GM23338 (cell line): Measurements from ENCODE around the gene TBC1D10B. TPM values are rescaled to one million over a fixed set of nuclear protein-coding genes. Genes with fewer than 3 reads are reported as not detected.

Source experiments
- ATAC-seq: fragments of 200-7000 bp; cut with Tn5 transposase; 3 replicates; pipeline ENCODE4 v1.9.1; 2020
- DNase-seq: peaks from one replicate; pipeline ENCODE4 v3.0.0-alpha.2; 2015; ENCODE audit warnings: low spot score
- H2AFZ ChIP-seq: fragments of 200-600 bp; sonication (generic); 2 replicates; pipeline ENCODE4 v1.8.0; 2016; ENCODE audit warnings: antibody characterized with exemption, mild to moderate bottlenecking, moderate library complexity
- H3F3A ChIP-seq: fragments of 200-600 bp; sonication (generic); replicated peaks from 2 replicates; pipeline ENCODE4 v1.8.0; 2017; ENCODE audit warnings: antibody characterized with exemption, mixed run types, low read depth
- H3K27ac ChIP-seq: fragments of 200-600 bp; sonication (generic); 2 replicates; pipeline ENCODE4 v1.6.1; 2016; ENCODE audit warnings: low read depth
- H3K27me3 ChIP-seq: fragments of 200-600 bp; sonication (generic); 2 replicates; pipeline ENCODE4 v1.8.0; 2016; ENCODE audit warnings: mild to moderate bottlenecking, mixed run types, moderate library complexity; ENCODE audit not compliant: insufficient read depth
- H3K36me3 ChIP-seq: fragments of 200-600 bp; sonication (generic); 2 replicates; pipeline ENCODE4 v1.8.0; 2016; ENCODE audit warnings: mild to moderate bottlenecking; ENCODE audit not compliant: insufficient read depth
- H3K4me1 ChIP-seq: fragments of 200-600 bp; sonication (generic); 2 replicates; pipeline ENCODE4 v1.8.0; 2016; ENCODE audit warnings: mild to moderate bottlenecking, moderate library complexity; ENCODE audit not compliant: insufficient read depth
- H3K4me2 ChIP-seq: fragments of 200-600 bp; sonication (generic); 2 replicates; pipeline ENCODE4 v1.7.1; 2017; ENCODE audit warnings: mixed run types
- H3K4me3 ChIP-seq: fragments of 200-600 bp; sonication (generic); 2 replicates; pipeline ENCODE4 v1.6.1; 2016; ENCODE audit warnings: mixed run types
- H3K79me2 ChIP-seq: fragments of 200-600 bp; sonication (generic); replicated peaks from 2 replicates; pipeline ENCODE4 v1.8.0; 2017; ENCODE audit warnings: mild to moderate bottlenecking; ENCODE audit not compliant: insufficient read depth
- H3K9me2 ChIP-seq: fragments of 200-600 bp; sonication (generic); 2 replicates; pipeline ENCODE4 v1.8.0; 2017; ENCODE audit not compliant: insufficient read depth
- H4K20me1 ChIP-seq: fragments of 200-600 bp; sonication (generic); replicated peaks from 2 replicates; pipeline ENCODE4 v1.8.0; 2017; ENCODE audit warnings: mild to moderate bottlenecking; ENCODE audit not compliant: insufficient read depth
- H3K27ac Mint-ChIP-seq: 2 replicates; pipeline ENCODE4 v1.8.0; 2020; ENCODE audit warnings: inconsistent platforms, mild to moderate bottlenecking, moderate library complexity, mixed read lengths
- H3K27me3 Mint-ChIP-seq: 3 replicates; pipeline ENCODE4 v1.8.0; 2022; ENCODE audit warnings: low read depth, mild to moderate bottlenecking, moderate library complexity, mixed read lengths, inconsistent platforms; ENCODE audit not compliant: insufficient read depth, poor library complexity
- H3K36me3 Mint-ChIP-seq: 3 replicates; pipeline ENCODE4 v1.8.0; 2021; ENCODE audit warnings: low read depth, mild to moderate bottlenecking, inconsistent platforms, moderate library complexity, mixed read lengths
- H3K4me1 Mint-ChIP-seq: 3 replicates; pipeline ENCODE4 v1.8.0; 2020; ENCODE audit warnings: mild to moderate bottlenecking, inconsistent platforms, mixed read lengths
- H3K4me3 Mint-ChIP-seq: 3 replicates; pipeline ENCODE4 v1.8.0; 2021; ENCODE audit warnings: moderate library complexity, mild to moderate bottlenecking, inconsistent platforms, mixed read lengths
- H3K9me3 Mint-ChIP-seq: 3 replicates; pipeline ENCODE4 v1.8.0; 2020; ENCODE audit warnings: moderate library complexity, mild to moderate bottlenecking, inconsistent platforms, mixed read lengths
- CREB1 ChIP-seq: fragments of 250-450 bp; sonication (Bioruptor Pico); IDR thresholded peaks from 2 replicates; pipeline ENCODE4 v1.5.0; 2020; ENCODE audit warnings: low read depth, mild to moderate bottlenecking, moderate library complexity
- CTCF ChIP-seq, 2 experiments: fragments of 200-600 bp in 1 of 2; sonication (generic) in 1 of 2; conservative IDR thresholded peaks; 2 replicates each; pipeline versions ENCODE4 v1.5.1 to v1.6.1; 2016 to 2017; ENCODE audit warnings: antibody characterized with exemption in 2 of 2, low read depth in 2 of 2, mild to moderate bottlenecking in 2 of 2, moderate library complexity in 1 of 2
- ETS1 ChIP-seq: IDR thresholded peaks from 2 replicates; pipeline ENCODE4 v1.6.1; 2016; ENCODE audit warnings: antibody characterized with exemption
- EZH2 ChIP-seq: fragments of 200-600 bp; sonication (generic); IDR thresholded peaks from one replicate; pipeline ENCODE4 v1.8.0; 2017; ENCODE audit warnings: antibody characterized with exemption, mild to moderate bottlenecking, low read depth; ENCODE audit not compliant: unreplicated experiment
- EZH2phosphoT487 ChIP-seq: fragments of 200-600 bp; sonication (generic); IDR thresholded peaks from one replicate; pipeline ENCODE4 v1.8.1; 2018; ENCODE audit warnings: antibody characterized with exemption; ENCODE audit not compliant: unreplicated experiment
- JUNB ChIP-seq: IDR thresholded peaks from one replicate; pipeline ENCODE4 v1.6.1; 2016; ENCODE audit warnings: antibody characterized with exemption; ENCODE audit not compliant: unreplicated experiment
- NANOG ChIP-seq: IDR thresholded peaks from 2 replicates; pipeline ENCODE4 v1.6.1; 2016; ENCODE audit warnings: antibody characterized with exemption, borderline replicate concordance
- POLR2AphosphoS5 ChIP-seq: IDR thresholded peaks from 2 replicates; pipeline ENCODE4 v1.6.1; 2016; ENCODE audit warnings: antibody characterized with exemption, low read depth
- REST ChIP-seq: IDR thresholded peaks from one replicate; pipeline ENCODE4 v1.6.1; 2018; ENCODE audit warnings: antibody characterized with exemption; ENCODE audit not compliant: unreplicated experiment
- STAT1 ChIP-seq: IDR thresholded peaks from one replicate; pipeline ENCODE4 v1.6.1; 2016; ENCODE audit warnings: antibody characterized with exemption; ENCODE audit not compliant: unreplicated experiment
- ZNF114 ChIP-seq: fragments of 250-450 bp; sonication (Bioruptor Pico); IDR thresholded peaks from 2 replicates; pipeline ENCODE4 v1.5.0; 2020; ENCODE audit warnings: mild to moderate bottlenecking, moderate library complexity
- ZNF331 ChIP-seq: fragments of 250-450 bp; sonication (Bioruptor Pico); IDR thresholded peaks from 2 replicates; pipeline ENCODE4 v1.5.0; 2020; ENCODE audit warnings: low read depth, mild to moderate bottlenecking, moderate library complexity
- polyA plus RNA-seq: library from polyadenylated mRNA; unstranded; fragments of >200 nt; fragmentation: Nextera tagmentation; extraction: Ambion mirVana; gene quantifications from 2 replicates; pipeline ENCODE4 v1.2.1, GENCODE V29; 2016
- total RNA-seq: library from RNA; depleted of rRNA; stranded (reverse); fragments of >200 nt; shearing (Covaris generic); gene quantifications from 2 replicates; pipeline ENCODE4 v1.2.3, GENCODE V29; 2014
- TF ChIP-seq, protein P1 (sequence below): fragments of 250-450 bp; sonication (Bioruptor Pico); IDR thresholded peaks from 2 replicates; pipeline ENCODE4 v1.5.0; 2020; ENCODE audit warnings: mild to moderate bottlenecking, moderate library complexity

Gene TBC1D10B
- total and polyA plus RNA-seq, 2 experiments from 2014 or later: 13.3 to 30.8 TPM

DNA sequence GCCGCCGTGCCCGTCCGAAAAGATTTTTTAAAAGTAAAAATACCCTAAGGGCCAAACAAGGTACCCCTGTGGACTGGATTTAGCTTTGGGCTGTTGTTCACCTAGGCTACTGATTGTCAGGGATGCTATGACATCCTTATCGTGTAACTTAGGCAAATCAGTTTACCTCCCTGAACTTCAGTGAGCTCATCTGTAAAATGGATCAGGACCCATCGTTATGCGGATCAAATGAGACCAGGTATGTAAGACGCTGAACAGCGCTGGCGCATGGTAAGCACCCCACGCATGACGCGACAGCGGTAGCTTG is 36.5 kb upstream of the TBC1D10B start:
- H4K20me1 ChIP-seq: peaks cover 7% of the 10 kb centered on the region; the same call in 1 of the 2 replicates
- DNase-seq (no peak), ATAC-seq (no peak)
- Mint-ChIP-seq H3K4me1 (peaks cover 16% of the 10 kb centered on the region), H3K9me3 (no peaks in the 10 kb centered on the region), H3K27me3 (peaks cover 14% of the 10 kb centered on the region), H3K4me3 (peak overlapping the region; percentile 91), H3K27ac (peak overlapping the region; percentile 94), H3K36me3 (peaks cover 21% of the 10 kb centered on the region)
- no peaks in the 10 kb centered on the region for H3K9me2 ChIP-seq
- no peaks in the 10 kb centered on the region for H3K27me3 ChIP-seq
- H3K4me1 ChIP-seq: peaks cover 8% of the 10 kb centered on the region
- peak overlapping the region; percentile 93 for H3K27ac ChIP-seq
- peak overlapping the region; percentile 99 for H2AFZ ChIP-seq
- no peak for TF ChIP-seq ZNF331 (CRISPR knock-in tag)
- no peak for TF ChIP-seq EZH2phosphoT487
- TF ChIP-seq NANOG: no peak
- TF ChIP-seq ETS1: no peak
- TF ChIP-seq JUNB: no peak
- no peak for TF ChIP-seq REST
- TF ChIP-seq, protein P1, sequence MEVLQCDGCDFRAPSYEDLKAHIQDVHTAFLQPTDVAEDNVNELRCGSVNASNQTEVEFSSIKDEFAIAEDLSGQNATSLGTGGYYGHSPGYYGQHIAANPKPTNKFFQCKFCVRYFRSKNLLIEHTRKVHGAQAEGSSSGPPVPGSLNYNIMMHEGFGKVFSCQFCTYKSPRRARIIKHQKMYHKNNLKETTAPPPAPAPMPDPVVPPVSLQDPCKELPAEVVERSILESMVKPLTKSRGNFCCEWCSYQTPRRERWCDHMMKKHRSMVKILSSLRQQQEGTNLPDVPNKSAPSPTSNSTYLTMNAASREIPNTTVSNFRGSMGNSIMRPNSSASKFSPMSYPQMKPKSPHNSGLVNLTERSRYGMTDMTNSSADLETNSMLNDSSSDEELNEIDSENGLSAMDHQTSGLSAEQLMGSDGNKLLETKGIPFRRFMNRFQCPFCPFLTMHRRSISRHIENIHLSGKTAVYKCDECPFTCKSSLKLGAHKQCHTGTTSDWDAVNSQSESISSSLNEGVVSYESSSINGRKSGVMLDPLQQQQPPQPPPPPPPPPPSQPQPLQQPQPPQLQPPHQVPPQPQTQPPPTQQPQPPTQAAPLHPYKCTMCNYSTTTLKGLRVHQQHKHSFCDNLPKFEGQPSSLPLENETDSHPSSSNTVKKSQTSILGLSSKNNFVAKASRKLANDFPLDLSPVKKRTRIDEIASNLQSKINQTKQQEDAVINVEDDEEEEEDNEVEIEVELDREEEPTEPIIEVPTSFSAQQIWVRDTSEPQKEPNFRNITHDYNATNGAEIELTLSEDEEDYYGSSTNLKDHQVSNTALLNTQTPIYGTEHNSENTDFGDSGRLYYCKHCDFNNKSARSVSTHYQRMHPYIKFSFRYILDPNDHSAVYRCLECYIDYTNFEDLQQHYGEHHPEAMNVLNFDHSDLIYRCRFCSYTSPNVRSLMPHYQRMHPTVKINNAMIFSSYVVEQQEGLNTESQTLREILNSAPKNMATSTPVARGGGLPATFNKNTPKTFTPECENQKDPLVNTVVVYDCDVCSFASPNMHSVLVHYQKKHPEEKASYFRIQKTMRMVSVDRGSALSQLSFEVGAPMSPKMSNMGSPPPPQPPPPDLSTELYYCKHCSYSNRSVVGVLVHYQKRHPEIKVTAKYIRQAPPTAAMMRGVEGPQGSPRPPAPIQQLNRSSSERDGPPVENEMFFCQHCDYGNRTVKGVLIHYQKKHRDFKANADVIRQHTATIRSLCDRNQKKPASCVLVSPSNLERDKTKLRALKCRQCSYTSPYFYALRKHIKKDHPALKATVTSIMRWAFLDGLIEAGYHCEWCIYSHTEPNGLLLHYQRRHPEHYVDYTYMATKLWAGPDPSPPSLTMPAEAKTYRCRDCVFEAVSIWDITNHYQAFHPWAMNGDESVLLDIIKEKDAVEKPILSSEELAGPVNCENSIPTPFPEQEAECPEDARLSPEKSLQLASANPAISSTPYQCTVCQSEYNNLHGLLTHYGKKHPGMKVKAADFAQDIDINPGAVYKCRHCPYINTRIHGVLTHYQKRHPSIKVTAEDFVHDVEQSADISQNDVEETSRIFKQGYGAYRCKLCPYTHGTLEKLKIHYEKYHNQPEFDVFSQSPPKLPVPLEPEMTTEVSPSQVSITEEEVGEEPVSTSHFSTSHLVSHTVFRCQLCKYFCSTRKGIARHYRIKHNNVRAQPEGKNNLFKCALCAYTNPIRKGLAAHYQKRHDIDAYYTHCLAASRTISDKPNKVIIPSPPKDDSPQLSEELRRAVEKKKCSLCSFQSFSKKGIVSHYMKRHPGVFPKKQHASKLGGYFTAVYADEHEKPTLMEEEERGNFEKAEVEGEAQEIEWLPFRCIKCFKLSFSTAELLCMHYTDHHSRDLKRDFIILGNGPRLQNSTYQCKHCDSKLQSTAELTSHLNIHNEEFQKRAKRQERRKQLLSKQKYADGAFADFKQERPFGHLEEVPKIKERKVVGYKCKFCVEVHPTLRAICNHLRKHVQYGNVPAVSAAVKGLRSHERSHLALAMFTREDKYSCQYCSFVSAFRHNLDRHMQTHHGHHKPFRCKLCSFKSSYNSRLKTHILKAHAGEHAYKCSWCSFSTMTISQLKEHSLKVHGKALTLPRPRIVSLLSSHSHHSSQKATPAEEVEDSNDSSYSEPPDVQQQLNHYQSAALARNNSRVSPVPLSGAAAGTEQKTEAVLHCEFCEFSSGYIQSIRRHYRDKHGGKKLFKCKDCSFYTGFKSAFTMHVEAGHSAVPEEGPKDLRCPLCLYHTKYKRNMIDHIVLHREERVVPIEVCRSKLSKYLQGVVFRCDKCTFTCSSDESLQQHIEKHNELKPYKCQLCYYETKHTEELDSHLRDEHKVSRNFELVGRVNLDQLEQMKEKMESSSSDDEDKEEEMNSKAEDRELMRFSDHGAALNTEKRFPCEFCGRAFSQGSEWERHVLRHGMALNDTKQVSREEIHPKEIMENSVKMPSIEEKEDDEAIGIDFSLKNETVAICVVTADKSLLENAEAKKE (CRISPR knock-in tag): no peak
- no peak for TF ChIP-seq POLR2AphosphoS5
- TF ChIP-seq CTCF (conservative IDR thresholded peaks at IDR 0.05; ENCODE audit: low read depth in 2 of 2): no peak
- no peak for TF ChIP-seq STAT1
- no peak for TF ChIP-seq ZNF114 (CRISPR knock-in tag)
- no peak for TF ChIP-seq CREB1
- TF ChIP-seq EZH2: no peak
- H3F3A ChIP-seq: peaks cover 14% of the 10 kb centered on the region
- H3K4me3 ChIP-seq: peak overlapping the region; percentile 91
- H3K36me3 ChIP-seq: no peaks in the 10 kb centered on the region
- H3K4me2 ChIP-seq: peak overlapping the region; percentile 99
- peaks cover 13% of the 10 kb centered on the region; the same call in 1 of the 2 replicates for H3K79me2 ChIP-seq
